ENCODE measurements around the gene LCE7A. TPM values are rescaled to one million over a fixed set of nuclear protein-coding genes. Genes with fewer than 3 reads are reported as not detected.

Gene LCE7A
- total RNA-seq, 1 experiment from 2014 or later: not detected

DNA sequence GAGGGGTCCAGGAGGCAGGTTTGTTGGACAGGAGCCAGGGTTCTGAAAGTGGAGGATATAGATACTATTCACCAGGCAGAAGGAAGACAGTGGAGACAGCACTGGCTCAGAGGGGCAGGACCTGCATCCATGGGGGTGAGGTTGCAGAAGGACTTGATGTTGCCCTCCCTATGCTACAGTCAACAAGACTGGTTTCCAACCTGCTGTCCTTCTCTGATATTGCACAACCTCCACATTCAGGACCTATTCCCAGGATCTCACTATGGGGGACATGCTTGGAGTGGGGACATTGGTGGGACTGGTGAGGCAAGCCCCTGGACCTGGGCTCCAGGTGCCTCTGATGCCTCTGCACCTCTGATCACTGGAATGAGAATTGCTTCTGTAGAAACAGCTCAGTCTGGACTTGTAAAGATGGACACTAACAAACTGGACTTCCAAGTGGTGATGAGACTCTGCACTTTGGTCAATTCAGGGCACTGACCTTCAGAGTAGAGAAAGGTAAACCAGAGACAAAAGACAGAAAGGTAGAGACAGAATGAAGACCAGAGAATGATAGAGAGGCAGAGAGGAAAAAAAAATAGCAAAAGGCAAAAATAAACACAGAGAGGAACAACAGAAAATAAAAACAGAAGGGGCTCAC lies 19.9 kb downstream of the LCE7A start:
- DNase-seq (ENCODE audit: extremely low read depth, low read depth): no peak

DNA sequence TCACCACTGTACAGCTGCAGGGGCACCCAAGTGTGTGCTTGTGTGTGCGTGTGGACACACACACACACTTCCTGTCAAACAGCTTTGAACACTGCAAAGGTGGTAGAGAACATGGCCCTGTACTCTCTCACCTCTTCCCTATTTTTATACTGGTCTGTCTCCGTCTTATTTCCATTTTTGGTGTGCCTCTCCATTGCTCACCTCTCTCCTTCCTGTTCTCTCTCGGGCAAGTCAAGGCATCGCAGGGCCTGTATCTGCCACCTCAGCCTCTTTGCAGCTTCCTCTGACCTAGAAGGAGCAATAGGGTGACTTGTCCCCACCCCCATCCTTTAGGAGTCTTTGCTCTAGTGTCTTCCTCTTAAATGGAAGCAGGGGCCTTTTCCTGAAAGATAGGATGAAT lies 20.5 kb downstream of the LCE7A start:
- DNase-seq (ENCODE audit: extremely low read depth, low read depth): no peak

DNA sequence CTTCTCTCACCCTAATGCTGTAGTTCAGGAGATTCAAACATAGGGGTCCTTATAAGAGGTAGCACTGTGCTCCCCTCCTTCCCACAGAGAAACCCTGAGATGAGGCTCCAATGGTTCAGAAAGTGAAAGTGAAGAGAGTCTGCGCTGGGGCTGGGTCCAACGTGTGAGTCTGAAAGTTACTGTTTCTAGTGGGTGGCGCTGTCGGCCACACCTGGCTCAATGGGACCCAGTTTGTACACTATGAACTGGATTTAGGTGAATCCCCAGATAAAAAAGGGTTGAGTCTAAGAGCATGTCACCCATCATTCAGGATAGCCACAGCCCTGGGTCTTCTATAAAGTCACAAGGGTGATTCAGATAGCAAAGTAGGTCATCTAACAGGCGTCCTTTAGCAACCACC lies 21.1 kb downstream of the LCE7A start:
- no peak for DNase-seq (ENCODE audit: extremely low read depth, low read depth)

DNA sequence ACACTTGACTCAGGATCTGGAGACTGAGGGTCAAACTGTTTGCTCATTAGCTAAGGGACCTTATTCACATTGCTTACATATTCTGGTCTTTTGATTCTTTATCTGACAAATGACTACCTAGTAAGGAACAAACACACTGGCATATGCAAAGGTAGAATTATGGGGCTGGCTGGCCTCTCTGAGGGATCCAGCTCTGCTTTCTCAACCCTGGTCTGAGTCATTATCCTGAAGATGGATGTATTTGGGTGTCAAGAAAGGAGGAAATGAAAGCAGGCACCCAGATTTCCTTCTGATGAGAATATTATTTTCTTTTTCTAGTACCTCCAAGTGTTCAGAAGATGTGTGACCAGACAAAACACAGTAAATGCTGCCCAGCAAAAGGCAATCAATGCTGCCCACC lies 24.3 kb downstream of the LCE7A start:
- DNase-seq (ENCODE audit: extremely low read depth, low read depth): no peak

DNA sequence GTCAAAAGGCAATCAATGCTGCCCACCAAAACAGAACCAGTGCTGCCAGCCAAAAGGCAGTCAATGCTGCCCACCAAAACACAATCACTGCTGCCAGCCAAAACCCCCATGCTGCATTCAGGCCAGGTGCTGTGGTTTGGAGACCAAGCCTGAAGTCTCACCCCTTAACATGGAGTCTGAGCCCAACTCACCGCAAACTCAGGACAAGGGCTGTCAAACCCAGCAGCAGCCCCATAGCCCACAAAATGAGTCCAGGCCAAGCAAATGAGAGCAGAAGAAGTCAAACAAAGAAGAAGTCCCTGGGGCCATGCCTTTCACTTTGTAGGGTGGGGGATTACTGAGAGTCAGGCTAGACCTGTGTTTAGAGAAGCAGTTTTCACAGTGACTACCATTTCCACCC lies 24.7 kb downstream of the LCE7A start:
- DNase-seq (ENCODE audit: extremely low read depth, low read depth): no peak

- no peak for DNase-seq (ENCODE audit: extremely low read depth, low read depth)
These were observed 25.3 kb downstream of the LCE7A start for GRCh38 chr1:152884966-152885624.

GRCh38 chr1:152886085-152886484 lies 26.3 kb downstream of the LCE7A start:
- DNase-seq (ENCODE audit: extremely low read depth, low read depth): no peak

DNA sequence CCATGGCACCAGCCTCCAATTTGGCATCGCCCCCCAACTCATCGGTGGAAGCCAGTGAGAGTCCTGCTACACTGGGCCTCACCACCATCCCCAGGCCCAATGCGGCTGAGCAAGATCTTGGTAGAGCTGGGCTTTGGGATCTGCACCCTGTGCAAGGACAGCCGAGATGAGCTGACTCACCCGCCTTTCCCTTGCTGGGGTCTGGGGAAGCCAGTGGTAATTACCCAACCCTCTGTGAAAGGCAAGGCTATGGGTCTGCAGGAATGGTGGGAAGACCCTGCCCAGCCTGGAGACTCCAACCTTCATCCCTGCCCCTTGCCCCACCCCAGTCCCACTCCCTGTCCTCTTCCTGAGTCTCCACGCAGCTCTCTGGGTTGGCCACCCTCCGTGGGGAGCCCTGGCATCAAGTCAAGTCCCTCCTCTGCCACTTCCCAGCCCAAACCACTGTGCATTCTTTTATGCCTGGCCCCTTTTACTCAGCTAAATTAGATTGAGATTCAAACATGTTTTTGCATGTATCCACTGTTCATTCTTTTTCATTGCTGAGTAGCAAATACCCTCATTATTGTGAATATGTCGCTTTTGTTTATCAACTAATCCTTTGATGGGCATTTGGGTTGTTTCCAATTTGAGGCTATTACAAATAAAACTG lies 27.1 kb downstream of the LCE7A start:
- no peak for DNase-seq (ENCODE audit: extremely low read depth, low read depth)

- DNase-seq (ENCODE audit: extremely low read depth, low read depth): no peak
These were observed 28.3 kb downstream of the LCE7A start for GRCh38 chr1:152888126-152888525.

- DNase-seq (ENCODE audit: extremely low read depth, low read depth): no peak
These were observed 39.2 kb downstream of the LCE7A start for GRCh38 chr1:152899027-152899426.

DNA sequence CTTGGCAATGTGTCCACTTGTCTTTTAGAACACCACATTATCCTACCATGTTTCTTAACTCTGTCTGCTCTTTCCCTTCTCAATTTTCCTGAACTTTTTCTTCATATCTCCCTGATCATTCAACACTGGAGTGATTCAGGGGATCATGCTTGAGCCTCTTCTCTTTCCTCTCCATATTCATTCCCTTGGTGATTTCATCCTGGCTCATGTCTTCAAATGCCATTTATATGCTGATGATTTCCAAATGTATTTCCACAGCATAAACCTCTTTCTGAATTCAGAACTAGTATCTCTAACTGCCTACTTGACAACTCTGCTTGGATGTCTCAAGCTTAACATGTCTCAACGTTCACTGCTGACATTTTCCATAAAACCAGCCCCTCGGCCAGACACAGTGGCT lies 40.1 kb downstream of the LCE7A start:
- no peak for DNase-seq (ENCODE audit: extremely low read depth, low read depth)

DNA sequence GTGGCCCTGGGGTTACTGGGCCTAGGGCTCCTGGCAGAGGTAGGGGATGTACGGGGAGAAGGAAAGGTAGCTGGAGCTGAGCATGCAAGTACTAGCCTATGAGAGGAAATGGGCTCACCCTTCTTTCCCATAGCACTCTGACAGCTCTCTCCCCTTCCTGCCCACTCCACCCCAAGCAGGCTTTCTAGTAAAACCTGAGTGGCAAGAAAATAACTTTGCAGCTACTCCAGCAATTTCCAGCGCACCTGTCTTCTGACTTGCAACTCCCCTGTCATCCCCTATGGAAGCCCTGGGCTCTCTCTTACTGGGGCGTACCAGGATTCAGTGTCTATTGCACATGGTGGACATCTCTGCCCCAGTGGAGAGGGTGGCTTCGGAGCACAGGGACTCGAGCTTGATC lies 41.8 kb downstream of the LCE7A start:
- no peak for DNase-seq (ENCODE audit: extremely low read depth, low read depth)

DNA sequence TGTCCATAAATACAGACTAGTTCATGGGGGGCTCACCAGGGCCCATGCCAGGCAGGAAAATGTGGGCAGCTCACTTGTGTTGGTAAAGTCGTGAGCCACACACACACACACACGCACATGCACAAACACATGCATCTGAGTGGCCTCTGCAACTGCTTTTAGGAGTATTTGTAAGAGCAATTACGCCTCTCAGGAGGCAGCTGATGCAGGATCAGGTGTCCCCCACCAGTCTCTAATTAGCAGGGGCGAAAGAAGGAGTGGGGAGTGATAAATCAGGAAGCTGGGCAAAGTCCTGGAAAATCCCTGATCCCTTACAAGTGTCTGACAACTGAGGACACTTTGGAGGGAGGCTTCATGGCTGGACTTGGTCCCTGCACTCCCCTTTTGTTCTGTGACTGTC lies 42.8 kb downstream of the LCE7A start:
- no peak for DNase-seq (ENCODE audit: extremely low read depth, low read depth)

DNA sequence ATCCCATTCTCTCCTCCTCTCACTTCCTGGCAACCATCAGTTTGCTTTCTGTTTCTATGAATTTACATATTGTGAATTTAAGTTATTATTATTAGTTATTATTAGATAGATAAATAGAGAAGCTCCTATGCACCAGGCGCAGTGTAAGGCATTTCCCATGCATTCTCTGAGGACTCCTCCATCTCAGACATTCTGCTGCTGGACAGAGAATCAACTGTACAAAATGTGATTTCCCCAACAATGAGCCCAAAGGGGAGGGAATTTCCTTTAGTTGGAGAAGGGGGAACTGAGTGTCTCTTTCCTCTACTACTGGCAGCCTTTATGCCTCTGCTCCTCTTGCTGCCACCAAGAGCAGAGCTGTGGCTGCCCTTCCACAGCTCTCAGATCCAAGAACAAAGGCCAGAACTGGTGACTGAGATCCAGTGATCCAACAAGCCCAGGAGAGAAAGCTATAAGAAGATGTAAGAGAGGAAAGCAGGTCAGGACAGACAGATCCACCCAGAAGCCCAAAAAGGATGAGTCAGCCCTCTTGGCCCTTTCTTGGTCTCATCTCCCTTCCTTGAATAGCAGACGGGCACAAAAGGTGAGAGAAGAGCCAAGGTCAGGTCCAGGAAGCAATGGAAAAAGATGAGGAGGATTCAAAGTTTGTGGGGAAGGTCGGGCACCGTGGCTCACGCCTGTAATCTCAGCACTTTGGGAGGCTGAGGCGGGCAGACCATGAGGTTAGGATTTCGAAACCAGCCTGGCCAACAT lies 45.1 kb downstream of the LCE7A start:
- no peak for DNase-seq (ENCODE audit: extremely low read depth, low read depth)

DNA sequence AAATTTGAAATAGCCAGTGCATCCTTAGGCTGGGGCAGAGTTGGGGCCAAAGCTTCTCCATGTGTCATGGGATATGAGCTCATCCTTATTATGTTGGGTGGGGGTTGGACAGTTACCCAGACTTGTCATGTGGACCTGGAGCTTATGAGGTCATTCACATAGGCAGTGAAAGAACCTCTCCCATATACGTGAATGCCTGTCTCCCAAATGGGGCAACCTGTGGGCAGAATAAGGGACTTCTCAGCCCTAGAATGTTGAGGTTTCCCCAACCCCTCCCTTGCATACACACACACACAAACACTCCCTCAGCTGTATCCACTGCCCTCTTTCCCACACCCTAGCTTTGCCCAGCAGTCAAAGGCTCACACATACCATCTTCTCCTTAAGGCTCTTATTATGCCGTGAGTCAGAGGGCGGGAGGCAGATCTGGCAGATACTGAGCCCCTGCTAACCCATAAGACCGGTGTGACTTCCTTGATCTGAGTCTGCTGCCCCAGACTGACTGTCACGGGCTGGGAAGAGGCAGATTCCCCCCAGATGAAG lies 46.3 kb downstream of the LCE7A start:
- no peak for DNase-seq (ENCODE audit: extremely low read depth, low read depth)

DNA sequence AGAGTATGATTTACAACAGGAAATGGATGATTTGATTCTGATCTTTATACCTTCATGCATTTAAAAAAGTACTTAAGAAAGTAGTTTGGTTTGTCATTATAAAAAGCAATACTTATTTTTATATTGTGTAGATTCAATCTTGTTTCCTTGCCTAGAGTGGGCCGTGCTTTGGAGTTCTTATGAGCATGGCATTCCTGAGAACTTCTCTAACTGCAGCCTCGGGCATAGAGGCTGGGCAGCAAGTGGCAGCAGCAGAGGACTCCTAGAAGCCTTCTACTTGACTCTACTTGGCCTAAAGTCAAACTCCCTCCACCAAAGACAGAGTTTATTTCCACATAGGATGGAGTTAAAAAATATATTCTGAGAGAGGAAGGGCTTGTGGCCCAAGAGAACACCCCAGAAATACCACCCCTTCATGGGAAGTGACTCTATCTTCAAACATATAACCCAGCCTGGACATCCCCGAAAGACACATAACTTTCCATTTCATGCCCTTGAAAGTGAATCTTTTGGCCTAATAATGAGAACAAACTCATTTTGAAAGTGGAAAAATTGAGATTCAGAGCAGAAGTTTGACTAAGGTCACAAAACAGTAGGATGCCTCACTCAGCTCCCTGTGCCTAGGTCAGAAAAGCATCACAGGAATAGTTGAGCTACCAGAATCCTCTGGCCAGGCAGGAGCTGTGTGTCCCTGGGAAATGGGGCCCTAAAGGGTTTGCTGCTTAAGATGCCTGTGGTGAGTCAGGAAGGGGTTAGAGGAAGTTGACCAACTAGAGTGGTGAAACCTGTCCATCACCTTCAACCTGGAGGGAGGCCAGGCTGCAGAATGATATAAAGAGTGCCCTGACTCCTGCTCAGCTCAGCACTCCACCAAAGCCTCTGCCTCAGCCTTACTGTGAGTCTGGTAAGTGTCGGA lies 48.1 kb downstream of the LCE7A start, which contains the start of gene IVL:
IVL (plus strand) TSS at position 861 of the 916 bp plus-strand sequence. CDS start 1,252 bp downstream, outside the sequence.
- no peak for DNase-seq (ENCODE audit: extremely low read depth, low read depth)

DNA sequence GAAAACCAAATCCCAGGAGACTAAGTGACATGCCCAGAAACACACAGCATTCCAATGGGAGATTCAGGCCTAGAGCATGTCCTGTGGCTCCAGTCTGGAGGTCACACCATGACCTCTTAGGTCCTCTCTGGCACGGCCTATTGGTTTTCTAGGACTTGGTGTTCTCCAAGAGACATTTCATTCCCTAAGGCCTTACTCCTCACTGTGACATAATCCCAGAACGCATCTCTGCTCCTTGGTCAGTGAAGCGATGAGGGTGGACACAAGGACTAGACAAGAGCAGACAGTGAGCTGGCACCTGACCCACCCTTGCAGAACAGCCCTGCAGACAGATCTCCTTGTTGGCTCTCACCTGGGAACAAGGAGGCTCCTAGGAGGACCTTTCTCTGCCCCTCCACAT lies 49.4 kb downstream of the LCE7A start:
- no peak for DNase-seq (ENCODE audit: extremely low read depth, low read depth)
